CD4-positive, alpha-beta T cell (primary cell): ENCODE measurements around the gene TATDN2. TPM values are rescaled to one million over a fixed set of nuclear protein-coding genes. Genes with fewer than 3 reads are reported as not detected.

ENCODE experiments used
- ATAC-seq: fragments of 200-7000 bp; cut with Tn5 transposase; one replicate; pipeline ENCODE4 v1.10.0; 2022; ENCODE audit warnings: mild to moderate bottlenecking; ENCODE audit not compliant: poor library complexity
- CTCF ChIA-PET: fragments of 350-600 bp; sonication (Branson Sonifier 250); formaldehyde crosslinking; loops from one replicate; lab custom pipeline; 2021; ENCODE audit warnings: antibody characterized with exemption, inconsistent platforms; lab: Charles Lee
- POLR2A ChIA-PET: fragments of 350-600 bp; sonication (Branson Sonifier 250); formaldehyde crosslinking; loops from one replicate; lab custom pipeline; 2021; ENCODE audit warnings: antibody characterized with exemption, inconsistent platforms; lab: Charles Lee
- DNase-seq, 14 experiments: peaks; one replicate each; pipeline ENCODE4 v3.0.0-alpha.2; 2013 to 2020; ENCODE audit warnings: mixed read lengths in 2 of 14
- H3K27ac ChIP-seq, 2 donors: one replicate each; pipeline versions ENCODE4 v1.5.1 to v1.7.0; 2013; ENCODE audit warnings: low read length in 2 of 2, low read depth in 1 of 2, mild to moderate bottlenecking in 1 of 2
- H3K27me3 ChIP-seq, 2 experiments: 1 replicate in 1 of 2; 2 replicates in 1 of 2; pipeline versions ENCODE4 v1.6.1 to v1.7.0; 2013; ENCODE audit warnings: low read length in 2 of 2, control low read depth in 1 of 2, mild to moderate bottlenecking in 1 of 2, moderate library complexity in 1 of 2; ENCODE audit not compliant: insufficient read depth in 2 of 2, control insufficient read depth in 1 of 2
- H3K36me3 ChIP-seq: one replicate; pipeline ENCODE4 v1.6.1; 2013; ENCODE audit warnings: low read length, control low read depth; ENCODE audit not compliant: insufficient read depth
- H3K4me1 ChIP-seq: one replicate; pipeline ENCODE4 v1.6.1; 2013; ENCODE audit warnings: low read length, control low read depth; ENCODE audit not compliant: insufficient read depth
- H3K4me3 ChIP-seq: one replicate; pipeline ENCODE4 v1.5.1; 2013; ENCODE audit warnings: mild to moderate bottlenecking, low read length, moderate library complexity
- H3K9me3 ChIP-seq, 2 experiments: 1 replicate in 1 of 2; 2 replicates in 1 of 2; pipeline versions ENCODE4 v1.6.1 to v1.7.0; 2013; ENCODE audit warnings: low read length in 2 of 2, mild to moderate bottlenecking in 2 of 2, control low read depth in 1 of 2, moderate library complexity in 1 of 2; ENCODE audit not compliant: control insufficient read depth in 1 of 2, insufficient read depth in 1 of 2
- H3K27ac Mint-ChIP-seq: one replicate; pipeline ENCODE4 v1.8.0; 2020; ENCODE audit warnings: mixed read lengths
- H3K27me3 Mint-ChIP-seq: one replicate; pipeline ENCODE4 v1.8.0; 2021; ENCODE audit warnings: mixed read lengths
- H3K36me3 Mint-ChIP-seq: one replicate; pipeline ENCODE4 v1.8.0; 2021; ENCODE audit warnings: low read depth, mixed read lengths
- H3K4me1 Mint-ChIP-seq: one replicate; pipeline ENCODE4 v1.8.0; 2021; ENCODE audit warnings: low read depth, mixed read lengths
- H3K4me3 Mint-ChIP-seq: one replicate; pipeline ENCODE4 v1.8.0; 2020; ENCODE audit warnings: mild to moderate bottlenecking, mixed read lengths
- H3K9me3 Mint-ChIP-seq: one replicate; pipeline ENCODE4 v1.8.0; 2020; ENCODE audit warnings: mixed read lengths
- intact Hi-C, 2 experiments: fragments of 100-400 bp; cut with DNase I in 1 of 2; cut with micrococcal nuclease in 1 of 2; formaldehyde crosslinking; loops; one replicate each; pipeline versions ENCODE4 v1.15.1 to v1.9.0; 2023 to 2025; cut with DNase I, micrococcal nuclease
- total RNA-seq, 174 experiments: library from RNA in 2 of 174; stranded (reverse) in 2 of 174; gene quantifications; one replicate each; pipeline ENCODE4 v1.2.3 and lab custom pipeline; 2021 to 2026
- TF ChIP-seq, protein P1 (sequence below): fragments of 200-600 bp; IDR thresholded peaks from one replicate; pipeline ENCODE4 v1.8.0; 2022; ENCODE audit warnings: antibody characterized with exemption, mild to moderate bottlenecking

Gene TATDN2
- total RNA-seq, 2 experiments from 2014 or later, result 48.7 to 50.2 TPM

DNA sequence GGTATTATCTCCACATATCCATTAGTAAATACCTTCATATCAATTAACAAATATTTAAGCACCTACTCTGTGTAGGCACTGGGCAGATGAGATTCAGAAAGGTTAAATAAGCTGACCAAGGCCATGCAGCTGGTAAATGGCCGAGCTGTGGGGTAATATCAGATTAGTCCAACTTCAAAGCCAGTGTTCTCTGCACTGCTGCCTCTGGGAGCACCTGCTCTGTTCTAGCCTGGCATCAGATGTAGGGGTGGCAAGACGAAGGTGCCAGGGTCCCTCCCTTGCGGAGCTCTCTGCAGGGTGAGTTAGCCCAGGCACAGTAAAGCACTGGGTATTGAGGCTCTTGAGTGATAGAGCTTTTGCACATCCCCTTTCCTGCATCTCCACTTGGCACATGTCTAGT is 5.5 kb downstream of the TATDN2 start:
- no peaks in the 10 kb centered on the region for H3K9me3 ChIP-seq
- TF ChIP-seq, protein P1, sequence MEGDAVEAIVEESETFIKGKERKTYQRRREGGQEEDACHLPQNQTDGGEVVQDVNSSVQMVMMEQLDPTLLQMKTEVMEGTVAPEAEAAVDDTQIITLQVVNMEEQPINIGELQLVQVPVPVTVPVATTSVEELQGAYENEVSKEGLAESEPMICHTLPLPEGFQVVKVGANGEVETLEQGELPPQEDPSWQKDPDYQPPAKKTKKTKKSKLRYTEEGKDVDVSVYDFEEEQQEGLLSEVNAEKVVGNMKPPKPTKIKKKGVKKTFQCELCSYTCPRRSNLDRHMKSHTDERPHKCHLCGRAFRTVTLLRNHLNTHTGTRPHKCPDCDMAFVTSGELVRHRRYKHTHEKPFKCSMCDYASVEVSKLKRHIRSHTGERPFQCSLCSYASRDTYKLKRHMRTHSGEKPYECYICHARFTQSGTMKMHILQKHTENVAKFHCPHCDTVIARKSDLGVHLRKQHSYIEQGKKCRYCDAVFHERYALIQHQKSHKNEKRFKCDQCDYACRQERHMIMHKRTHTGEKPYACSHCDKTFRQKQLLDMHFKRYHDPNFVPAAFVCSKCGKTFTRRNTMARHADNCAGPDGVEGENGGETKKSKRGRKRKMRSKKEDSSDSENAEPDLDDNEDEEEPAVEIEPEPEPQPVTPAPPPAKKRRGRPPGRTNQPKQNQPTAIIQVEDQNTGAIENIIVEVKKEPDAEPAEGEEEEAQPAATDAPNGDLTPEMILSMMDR, result no peak
- ChIA-PET POLR2A (interaction anchor here (1.3 to 1.9 kb wide), 2 partner anchors 10 to 55 kb away, joined by 5 to 7 read pairs; no protein-coding TSS in a partner anchor), CTCF (interaction anchor here (1.1 to 7.5 kb wide), 2 partner anchors 11 to 33 kb away, joined by 4 to 35 read pairs; no protein-coding TSS in a partner anchor)
- H3K36me3 ChIP-seq, result peaks cover 58% of the 10 kb centered on the region
- Mint-ChIP-seq H3K4me3 (peak overlapping the region; percentile 27), H3K36me3 (peaks cover 84% of the 10 kb centered on the region), H3K9me3 (no peaks in the 10 kb centered on the region), H3K27me3 (no peaks in the 10 kb centered on the region), H3K4me1 (peaks cover 76% of the 10 kb centered on the region), H3K27ac (peak overlapping the region; percentile 84)
- H3K27me3 ChIP-seq, result no peaks in the 10 kb centered on the region
- peaks cover 69% of the 10 kb centered on the region for H3K4me1 ChIP-seq
- no peak overlapping the region for H3K27ac ChIP-seq
- ATAC-seq, result no peak
- no peak for DNase-seq
- H3K4me3 ChIP-seq, result no peak overlapping the region
- intact Hi-C loops, result no loop called here

DNA sequence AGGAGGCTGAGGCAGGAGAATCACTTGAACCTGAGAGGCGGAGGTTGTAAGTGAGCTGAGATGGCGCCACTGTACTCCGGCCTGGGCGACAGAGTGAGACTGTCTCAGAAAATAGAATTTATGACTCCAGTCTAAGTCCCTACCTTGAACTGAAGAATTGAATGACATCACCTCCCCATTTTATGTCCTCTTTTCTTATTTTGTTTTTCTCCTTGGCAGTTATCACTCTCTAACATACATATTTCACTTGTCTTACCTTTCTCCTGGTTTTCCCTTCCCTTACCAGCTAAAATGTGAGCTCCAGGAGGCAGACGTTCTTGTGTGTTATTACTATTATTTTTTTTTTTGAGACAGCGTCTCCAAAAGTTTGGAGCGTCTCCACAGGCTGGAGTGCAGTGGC is 7.6 kb downstream of the TATDN2 start:
- ATAC-seq, result no peak
- Mint-ChIP-seq H3K4me3 (peak overlapping the region; percentile 43), H3K9me3 (no peaks in the 10 kb centered on the region), H3K27me3 (no peaks in the 10 kb centered on the region), H3K27ac (peak overlapping the region; percentile 84), H3K4me1 (peaks cover 74% of the 10 kb centered on the region), H3K36me3 (peaks cover 84% of the 10 kb centered on the region)
- TF ChIP-seq, protein P1, result no peak
- Histone ChIP-seq H3K36me3 (peaks cover 75% of the 10 kb centered on the region), H3K27ac (no peak overlapping the region), H3K27me3 (no peaks in the 10 kb centered on the region), H3K4me1 (peaks cover 65% of the 10 kb centered on the region), H3K9me3 (no peaks in the 10 kb centered on the region), H3K4me3 (no peak overlapping the region)
- no peak for DNase-seq
- intact Hi-C loops, result no loop called here
- ChIA-PET CTCF (no interaction called here), POLR2A (interaction anchor here (0.7 kb wide), 1 partner anchor 8 kb away, joined by 3 read pairs; no protein-coding TSS in a partner anchor)

DNA sequence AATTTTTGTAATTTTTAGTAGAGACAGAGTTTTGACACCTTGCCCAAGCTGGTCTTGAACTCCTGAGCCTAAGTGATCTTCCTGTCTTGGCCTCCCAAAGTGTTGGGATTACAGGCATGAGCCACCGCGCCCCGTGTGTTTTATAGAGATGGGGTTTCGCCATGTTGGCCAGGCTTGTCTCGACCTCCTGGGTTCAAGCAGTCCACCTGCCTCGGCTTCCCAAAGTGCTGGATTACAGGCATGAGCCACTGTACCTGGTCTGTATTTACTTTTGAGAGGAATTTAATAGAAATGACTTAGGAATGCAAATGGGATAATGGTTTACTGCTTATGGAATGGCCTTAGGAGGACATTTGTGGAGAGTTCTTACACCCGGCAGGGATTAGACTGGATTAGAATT is 10.8 kb downstream of the TATDN2 start:
- Mint-ChIP-seq H3K27me3 (no peaks in the 10 kb centered on the region), H3K4me3 (no peak overlapping the region), H3K9me3 (no peaks in the 10 kb centered on the region), H3K36me3 (peaks cover 90% of the 10 kb centered on the region), H3K27ac (peak overlapping the region; percentile 76), H3K4me1 (peaks cover 79% of the 10 kb centered on the region)
- ChIA-PET CTCF (no interaction called here), POLR2A (interaction anchor here (1.0 kb wide), 1 partner anchor 23 kb away, joined by 3 read pairs; no protein-coding TSS in a partner anchor)
- no peaks in the 10 kb centered on the region for H3K27me3 ChIP-seq
- TF ChIP-seq, protein P1, result no peak
- H3K4me3 ChIP-seq, result no peak overlapping the region
- H3K9me3 ChIP-seq, result no peaks in the 10 kb centered on the region
- no peak overlapping the region for H3K27ac ChIP-seq
- peaks cover 63% of the 10 kb centered on the region for H3K36me3 ChIP-seq
- ATAC-seq (no peak), DNase-seq (no peak)
- H3K4me1 ChIP-seq, result peaks cover 57% of the 10 kb centered on the region
- intact Hi-C loops, result loop anchor here in 1 of 2 experiments (2.0 kb wide), 1 partner anchor 62 kb away; the partner anchor contains the start of gene SEC13
